ENCODE results near the gene VPS16.
A peak's percentile ranks its signal among the peaks of the same experiment; 100 is the strongest.

VPS16 gene

DNA sequence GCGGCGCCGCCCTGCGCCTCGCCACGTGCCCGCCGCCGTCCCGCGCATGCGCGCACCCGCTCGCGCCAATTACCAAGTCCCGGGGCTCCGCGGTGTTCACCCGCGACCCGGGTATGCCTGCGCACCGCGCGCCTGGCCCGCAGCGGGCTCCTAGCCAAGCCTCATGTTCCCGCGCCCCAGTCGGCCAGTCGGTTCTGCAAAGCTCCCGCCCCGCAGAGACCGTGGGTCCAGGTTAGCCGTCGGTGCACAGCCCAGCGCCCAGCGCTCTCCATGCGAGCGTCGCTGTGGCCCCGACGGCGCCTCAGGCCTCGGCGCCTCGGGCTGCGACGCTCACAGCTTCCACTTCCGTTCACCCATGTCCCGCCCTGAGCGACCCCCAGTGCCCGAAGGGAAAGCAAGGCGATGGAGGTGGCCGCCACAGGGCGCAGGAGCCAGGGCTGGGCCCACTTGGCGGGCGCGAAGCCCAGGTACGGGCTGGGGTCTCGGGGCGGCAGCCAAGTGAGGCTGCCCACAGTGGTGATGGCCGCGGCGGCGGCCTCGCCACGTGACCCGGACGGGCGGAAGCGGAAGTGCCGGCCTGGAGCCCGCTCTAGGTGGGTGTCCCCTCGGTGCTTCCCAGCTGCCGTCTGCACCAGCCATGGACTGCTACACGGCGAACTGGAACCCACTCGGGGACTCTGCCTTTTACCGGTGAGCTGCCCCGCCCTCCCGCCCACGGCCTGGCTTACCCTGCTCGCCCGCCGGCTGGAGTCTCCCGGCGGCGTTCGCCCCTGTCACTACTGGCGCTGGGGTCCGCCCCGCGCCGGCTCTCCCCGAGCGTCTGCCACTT, at the start of gene VPS16, which contains the start of gene PCED1A:
Gene VPS16, plus strand, starts transcription at position 608 of the 829 bp plus-strand sequence. Its CDS starts 30 bp downstream, at position 638.
Gene PCED1A, minus strand, starts transcription at position 518 of the 829 bp plus-strand sequence. CDS start 743 bp downstream, outside the sequence.
- H3K9me3 ChIP-seq (ENCODE audit: control insufficient read depth in 1 of 2, low read length in 2 of 2): no peaks in the 10 kb centered on the region
- H3K36me3 ChIP-seq (ENCODE audit: control insufficient read depth in 1 of 2, insufficient read depth in 2 of 2, low read length in 2 of 2): peaks cover 5 to 11% of the 10 kb centered on the region in 2 donors
- H3K27me3 ChIP-seq (ENCODE audit: low read depth, low read length): no peaks in the 10 kb centered on the region
- peaks cover 4 to 13% of the 10 kb centered on the region in 2 donors for H3K4me1 ChIP-seq (ENCODE audit: control insufficient read depth in 1 of 2, insufficient read depth in 2 of 2, low read length in 2 of 2)
- H3K4me3 ChIP-seq (ENCODE audit: low read depth in 1 of 2, low read length in 2 of 2): peak within 1 kb of the TSS; percentile 75 to 91
- peak within 1 kb of the TSS; percentile 82 for H3K27ac ChIP-seq (ENCODE audit: low read length)

DNA sequence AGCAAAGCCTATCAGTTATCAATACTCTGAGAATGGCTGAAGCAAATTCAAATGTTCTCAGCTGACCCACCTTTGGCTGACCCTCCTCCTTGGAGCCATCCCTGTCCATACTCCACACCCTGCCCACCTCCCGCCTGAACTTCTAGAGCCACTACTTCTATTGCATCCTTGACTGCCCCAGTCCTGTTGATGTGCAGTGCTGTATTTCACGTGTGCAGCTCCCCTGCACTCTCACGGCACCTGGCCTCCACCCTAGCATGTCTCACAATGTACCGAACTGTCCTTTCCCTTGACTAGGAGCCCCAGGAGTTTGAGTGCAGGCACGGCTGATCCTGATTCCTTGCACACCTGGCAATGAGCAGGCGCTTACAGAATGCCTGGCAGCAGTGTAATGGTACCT, 47.1 kb upstream of the VPS16 start:
- peaks cover 0 to 3% of the 10 kb centered on the region in 2 donors for H3K9me3 ChIP-seq (ENCODE audit: control insufficient read depth in 1 of 2, low read length in 2 of 2)
- H3K27ac ChIP-seq (ENCODE audit: low read length): no peak overlapping the region
- H3K36me3 ChIP-seq (ENCODE audit: control insufficient read depth in 1 of 2, insufficient read depth in 2 of 2, low read length in 2 of 2): no peaks in the 10 kb centered on the region
- no peaks in the 10 kb centered on the region for H3K4me1 ChIP-seq (ENCODE audit: control insufficient read depth in 1 of 2, insufficient read depth in 2 of 2, low read length in 2 of 2)
- H3K27me3 ChIP-seq (ENCODE audit: low read depth, low read length): peaks cover 8% of the 10 kb centered on the region
- no peak overlapping the region for H3K4me3 ChIP-seq (ENCODE audit: low read depth in 1 of 2, low read length in 2 of 2)

DNA sequence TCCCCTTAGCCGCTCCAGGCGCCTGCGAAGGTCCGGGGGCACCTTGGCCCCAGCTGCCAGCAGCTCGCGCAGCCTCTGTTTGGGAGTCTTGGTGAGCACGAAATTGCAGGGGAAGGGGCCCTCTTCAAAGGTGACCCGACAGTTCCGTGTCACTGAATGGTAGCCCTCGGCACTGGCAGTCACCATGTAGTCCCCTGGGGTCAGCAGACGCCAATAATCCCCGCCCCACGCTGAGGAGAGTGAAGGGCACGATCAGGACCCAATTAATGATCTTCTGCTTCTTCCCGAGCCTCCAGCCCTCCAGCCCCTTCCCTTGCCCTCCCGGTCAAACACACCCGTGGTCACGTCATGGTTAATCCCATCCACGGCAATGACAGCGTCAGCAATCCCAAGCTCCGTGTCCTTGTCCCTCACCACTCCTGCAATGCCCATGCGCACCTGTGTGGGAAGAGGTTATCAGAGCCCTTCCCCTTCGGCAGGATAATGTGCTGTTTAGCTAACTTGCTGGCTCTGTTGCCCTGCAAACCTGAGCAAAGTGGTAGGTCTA, 46.3 kb upstream of the VPS16 start:
- Histone ChIP-seq H3K4me1 (ENCODE audit: control insufficient read depth in 1 of 2, insufficient read depth in 2 of 2, low read length in 2 of 2) (peaks cover 0 to 2% of the 10 kb centered on the region in 2 donors), H3K27me3 (ENCODE audit: low read depth, low read length) (peaks cover 11% of the 10 kb centered on the region), H3K27ac (ENCODE audit: low read length) (no peak overlapping the region), H3K9me3 (ENCODE audit: control insufficient read depth in 1 of 2, low read length in 2 of 2) (peaks cover 0 to 3% of the 10 kb centered on the region in 2 donors), H3K4me3 (ENCODE audit: low read depth in 1 of 2, low read length in 2 of 2) (no peak overlapping the region), H3K36me3 (ENCODE audit: control insufficient read depth in 1 of 2, insufficient read depth in 2 of 2, low read length in 2 of 2) (no peaks in the 10 kb centered on the region)

DNA sequence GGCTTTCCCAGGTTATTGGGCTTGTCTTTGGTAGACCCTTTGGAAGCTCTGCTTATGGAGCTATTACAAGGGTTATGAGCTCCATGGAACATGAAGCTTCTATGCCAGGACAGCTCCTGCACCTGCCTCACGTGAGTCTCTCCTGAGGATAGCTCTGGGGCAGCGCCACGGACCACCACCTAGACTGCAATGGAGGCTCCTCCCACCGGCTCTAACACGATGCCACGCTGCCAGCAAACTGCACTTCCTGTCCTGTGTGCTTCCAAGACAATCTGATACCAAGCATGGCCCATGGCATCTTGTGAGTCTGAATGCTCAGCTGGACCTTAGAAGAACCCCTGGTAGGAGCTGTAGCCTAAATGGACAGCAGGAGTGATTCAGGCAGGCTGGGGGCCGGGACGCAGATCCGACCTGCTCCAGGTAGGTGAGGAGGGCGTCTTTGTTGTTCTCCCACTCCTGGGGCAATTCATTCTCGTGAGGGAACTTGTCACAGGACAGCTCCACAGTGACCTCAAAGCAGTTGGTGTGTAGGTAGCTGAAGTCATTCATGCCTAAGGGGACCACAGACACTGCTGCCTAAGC, 45.6 kb upstream of the VPS16 start:
- H3K4me3 ChIP-seq (ENCODE audit: low read depth in 1 of 2, low read length in 2 of 2): no peak overlapping the region
- H3K9me3 ChIP-seq (ENCODE audit: control insufficient read depth in 1 of 2, low read length in 2 of 2): no peaks in the 10 kb centered on the region
- no peak overlapping the region for H3K27ac ChIP-seq (ENCODE audit: low read length)
- no peaks in the 10 kb centered on the region for H3K36me3 ChIP-seq (ENCODE audit: control insufficient read depth in 1 of 2, insufficient read depth in 2 of 2, low read length in 2 of 2)
- peaks cover 6 to 7% of the 10 kb centered on the region in 2 donors for H3K4me1 ChIP-seq (ENCODE audit: control insufficient read depth in 1 of 2, insufficient read depth in 2 of 2, low read length in 2 of 2)
- H3K27me3 ChIP-seq (ENCODE audit: low read depth, low read length): peaks cover 18% of the 10 kb centered on the region

DNA sequence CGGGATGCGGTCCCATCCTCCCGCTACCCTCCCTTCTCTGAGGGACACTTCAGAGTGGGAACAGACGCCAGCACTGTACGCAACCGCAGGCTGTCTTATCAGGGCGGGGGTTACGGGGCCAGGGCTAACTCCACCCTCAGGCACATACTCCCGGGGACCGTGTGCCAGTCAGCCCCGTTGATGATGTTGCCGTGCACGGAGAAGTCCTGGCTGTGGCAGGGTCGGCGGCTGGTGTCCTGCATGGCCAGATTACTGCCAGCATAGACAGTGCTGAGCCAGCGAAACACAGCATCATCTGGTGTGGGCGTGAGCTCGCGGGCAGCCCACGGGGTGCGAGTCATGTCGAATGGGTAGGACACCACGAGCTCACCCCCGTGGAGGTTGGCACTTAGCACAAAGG, 45.1 kb upstream of the VPS16 start:
- Histone ChIP-seq H3K9me3 (ENCODE audit: control insufficient read depth in 1 of 2, low read length in 2 of 2) (no peaks in the 10 kb centered on the region), H3K27me3 (ENCODE audit: low read depth, low read length) (peaks cover 20% of the 10 kb centered on the region), H3K4me3 (ENCODE audit: low read depth in 1 of 2, low read length in 2 of 2) (no peak overlapping the region), H3K36me3 (ENCODE audit: control insufficient read depth in 1 of 2, insufficient read depth in 2 of 2, low read length in 2 of 2) (no peaks in the 10 kb centered on the region), H3K27ac (ENCODE audit: low read length) (no peak overlapping the region), H3K4me1 (ENCODE audit: control insufficient read depth in 1 of 2, insufficient read depth in 2 of 2, low read length in 2 of 2) (peaks cover 6 to 11% of the 10 kb centered on the region in 2 donors)

DNA sequence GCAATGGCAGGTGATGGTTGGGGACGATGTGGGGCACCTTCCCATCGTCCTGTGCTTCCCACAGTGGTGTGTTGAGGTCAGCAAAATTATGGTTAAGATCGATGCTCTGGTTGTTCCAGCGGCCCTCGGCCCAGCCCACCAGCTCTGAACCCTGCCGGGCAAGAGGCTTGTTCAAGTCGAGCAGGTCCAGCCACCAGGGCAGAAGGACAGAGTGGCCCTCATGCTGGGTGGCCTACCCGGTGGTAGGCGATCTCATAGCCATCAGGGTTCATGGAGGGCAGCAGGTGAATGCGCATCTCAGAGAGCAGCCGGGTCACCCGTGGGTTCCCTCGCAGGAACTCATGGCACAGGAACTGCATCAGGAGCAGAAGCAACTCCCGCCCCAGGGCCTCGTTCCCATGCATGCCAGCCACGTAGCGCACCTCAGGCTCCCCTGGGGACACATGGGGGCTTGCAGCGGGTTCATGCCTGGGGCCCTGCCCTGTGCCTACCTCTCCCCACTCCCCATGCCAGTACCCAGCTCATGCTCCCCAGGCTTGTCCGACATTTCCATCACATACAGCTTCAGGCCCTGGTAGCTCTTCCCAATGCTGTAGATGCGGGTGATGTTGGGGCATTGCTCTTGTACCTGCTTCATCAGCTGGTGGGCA, 44.4 kb upstream of the VPS16 start:
- H3K36me3 ChIP-seq (ENCODE audit: control insufficient read depth in 1 of 2, insufficient read depth in 2 of 2, low read length in 2 of 2): no peaks in the 10 kb centered on the region
- no peaks in the 10 kb centered on the region for H3K9me3 ChIP-seq (ENCODE audit: control insufficient read depth in 1 of 2, low read length in 2 of 2)
- no peak overlapping the region for H3K4me3 ChIP-seq (ENCODE audit: low read depth in 1 of 2, low read length in 2 of 2)
- peaks cover 6 to 17% of the 10 kb centered on the region in 2 donors for H3K4me1 ChIP-seq (ENCODE audit: control insufficient read depth in 1 of 2, insufficient read depth in 2 of 2, low read length in 2 of 2)
- peaks cover 26% of the 10 kb centered on the region for H3K27me3 ChIP-seq (ENCODE audit: low read depth, low read length)
- no peak overlapping the region for H3K27ac ChIP-seq (ENCODE audit: low read length)

DNA sequence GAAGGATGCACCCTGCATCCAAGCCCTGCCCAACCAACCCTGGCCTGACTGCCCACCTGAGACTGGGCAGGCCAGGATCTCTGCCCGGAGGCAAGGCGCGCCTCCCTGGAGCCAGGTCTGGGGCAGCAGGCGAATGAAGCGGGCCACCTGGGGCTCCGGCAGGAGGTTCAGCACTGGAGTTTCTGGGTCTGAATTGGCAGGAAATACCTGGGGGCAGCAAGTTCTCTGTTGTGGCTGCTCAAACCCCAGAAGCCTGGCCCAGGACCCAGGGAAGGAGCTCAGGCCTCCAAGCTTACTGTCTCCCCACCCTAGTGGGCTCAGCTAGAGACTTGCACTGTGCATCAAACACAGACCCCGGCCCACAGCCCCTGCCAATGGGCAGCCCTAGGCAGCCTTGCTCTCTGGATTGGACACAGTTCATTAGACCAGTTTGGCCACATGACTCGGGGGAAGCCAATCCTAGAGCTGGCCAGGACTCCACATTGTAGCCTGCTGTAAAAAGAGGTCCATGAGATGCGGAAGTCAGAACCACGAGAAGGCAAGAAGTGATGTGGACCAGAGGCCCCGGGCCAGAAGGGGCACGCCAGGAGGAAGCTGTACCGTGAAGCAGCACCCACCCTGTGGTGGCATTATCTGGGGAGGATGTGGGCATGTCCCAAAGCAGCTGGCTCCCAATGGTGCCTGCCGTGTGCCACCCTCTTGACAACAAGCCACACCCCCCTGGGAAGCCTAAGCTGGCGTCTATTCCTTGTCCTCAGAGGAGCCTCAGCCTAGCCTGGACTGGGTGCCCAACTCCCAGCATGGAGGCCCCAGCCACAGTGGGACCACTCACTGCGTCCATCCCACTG, 43.2 kb upstream of the VPS16 start:
- peaks cover 31% of the 10 kb centered on the region for H3K27me3 ChIP-seq (ENCODE audit: low read depth, low read length)

DNA sequence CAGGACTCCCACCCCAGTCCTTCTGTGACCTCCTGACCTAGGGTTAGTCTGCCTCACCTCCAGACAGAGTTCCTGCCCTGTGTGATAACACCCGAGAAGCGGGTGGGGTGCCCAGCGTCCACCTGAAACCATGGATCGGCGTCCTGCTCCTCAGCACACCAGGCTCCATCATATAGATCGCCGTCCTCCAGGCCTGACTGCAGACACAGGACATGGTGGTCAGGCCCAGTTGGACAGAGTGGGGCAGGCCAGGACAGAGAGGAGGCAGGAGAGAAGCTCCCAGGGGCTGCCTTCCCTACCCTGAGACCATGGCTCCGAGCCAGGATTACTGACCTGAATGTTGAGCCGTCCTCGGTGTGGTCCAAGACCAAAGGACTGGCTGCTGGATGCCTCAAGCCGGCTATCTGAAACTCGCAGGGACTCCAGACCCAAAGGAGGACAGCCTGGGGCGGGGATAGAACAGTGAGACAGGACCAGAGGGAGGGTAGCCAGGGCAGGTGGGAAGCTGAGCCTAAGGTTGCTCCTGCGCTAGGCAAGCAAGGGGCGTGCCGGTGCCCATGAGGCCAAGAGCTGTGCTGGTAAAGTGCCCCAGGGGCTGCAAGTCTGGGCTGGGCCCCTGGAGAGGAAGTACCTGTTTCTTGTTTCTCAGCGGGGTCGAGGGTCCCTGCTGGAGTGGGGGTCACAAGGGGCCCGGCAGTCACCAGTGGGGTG, 42.3 kb upstream of the VPS16 start:
- Histone ChIP-seq H3K27ac (ENCODE audit: low read length) (no peak overlapping the region), H3K27me3 (ENCODE audit: low read depth, low read length) (peaks cover 27% of the 10 kb centered on the region), H3K4me1 (ENCODE audit: control insufficient read depth in 1 of 2, insufficient read depth in 2 of 2, low read length in 2 of 2) (peaks cover 6 to 17% of the 10 kb centered on the region in 2 donors), H3K4me3 (ENCODE audit: low read depth in 1 of 2, low read length in 2 of 2) (no peak overlapping the region), H3K9me3 (ENCODE audit: control insufficient read depth in 1 of 2, low read length in 2 of 2) (no peaks in the 10 kb centered on the region), H3K36me3 (ENCODE audit: control insufficient read depth in 1 of 2, insufficient read depth in 2 of 2, low read length in 2 of 2) (no peaks in the 10 kb centered on the region)

More for the DNA sequence above, 43.2 kb upstream of the VPS16 start:
- H3K27ac ChIP-seq (ENCODE audit: low read length): no peak overlapping the region
- H3K9me3 ChIP-seq (ENCODE audit: control insufficient read depth in 1 of 2, low read length in 2 of 2): no peaks in the 10 kb centered on the region
- H3K4me3 ChIP-seq (ENCODE audit: low read depth in 1 of 2, low read length in 2 of 2): no peak overlapping the region
- no peaks in the 10 kb centered on the region for H3K36me3 ChIP-seq (ENCODE audit: control insufficient read depth in 1 of 2, insufficient read depth in 2 of 2, low read length in 2 of 2)
- peaks cover 6 to 17% of the 10 kb centered on the region in 2 donors for H3K4me1 ChIP-seq (ENCODE audit: control insufficient read depth in 1 of 2, insufficient read depth in 2 of 2, low read length in 2 of 2)

DNA sequence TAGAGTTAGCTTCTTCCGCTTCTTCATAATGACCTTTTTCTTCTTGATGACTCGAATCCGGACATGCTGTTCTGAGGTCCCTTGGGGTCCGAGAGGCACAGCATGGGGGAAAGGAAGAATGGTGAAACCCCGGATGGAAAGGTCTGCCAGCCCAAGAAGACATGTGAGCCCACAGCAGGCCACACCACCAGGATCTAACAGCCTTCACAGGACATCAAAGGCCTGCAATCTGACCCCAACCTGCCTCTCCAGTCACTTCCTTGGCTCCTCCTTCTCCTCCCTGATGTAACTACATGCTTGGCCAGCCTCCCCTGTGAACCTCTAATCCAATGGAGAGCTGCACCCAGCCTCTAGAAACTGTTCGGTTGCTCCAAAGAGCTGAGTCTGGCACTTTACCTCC, 41.7 kb upstream of the VPS16 start:
- Histone ChIP-seq H3K27ac (ENCODE audit: low read length) (no peak overlapping the region), H3K27me3 (ENCODE audit: low read depth, low read length) (peaks cover 24% of the 10 kb centered on the region), H3K4me1 (ENCODE audit: control insufficient read depth in 1 of 2, insufficient read depth in 2 of 2, low read length in 2 of 2) (peaks cover 6 to 17% of the 10 kb centered on the region in 2 donors), H3K9me3 (ENCODE audit: control insufficient read depth in 1 of 2, low read length in 2 of 2) (no peaks in the 10 kb centered on the region), H3K36me3 (ENCODE audit: control insufficient read depth in 1 of 2, insufficient read depth in 2 of 2, low read length in 2 of 2) (no peaks in the 10 kb centered on the region), H3K4me3 (ENCODE audit: low read depth in 1 of 2, low read length in 2 of 2) (no peak overlapping the region)

DNA sequence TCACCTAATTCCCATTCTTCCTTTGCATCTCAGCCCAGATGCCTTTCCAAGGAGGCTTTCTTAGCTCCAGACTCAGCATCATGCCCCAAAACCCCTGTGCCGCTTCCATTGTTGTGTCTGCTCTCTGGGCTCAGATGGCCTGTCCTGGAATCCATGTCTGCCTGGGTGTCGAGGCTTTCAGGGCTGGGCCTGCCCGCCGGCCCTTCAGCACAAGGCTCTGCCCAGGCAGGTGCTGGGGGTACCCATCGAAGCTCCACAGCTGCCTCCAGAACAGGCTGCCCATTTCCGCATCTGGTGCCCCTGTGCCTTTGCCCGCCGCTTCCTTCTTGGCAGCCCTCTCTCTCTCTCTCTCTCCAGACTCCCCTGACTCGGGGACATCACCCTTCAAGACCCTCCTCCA, 41.3 kb upstream of the VPS16 start:
- peaks cover 24% of the 10 kb centered on the region for H3K27me3 ChIP-seq (ENCODE audit: low read depth, low read length)

More for the DNA sequence above, 41.3 kb upstream of the VPS16 start:
- Histone ChIP-seq H3K36me3 (ENCODE audit: control insufficient read depth in 1 of 2, insufficient read depth in 2 of 2, low read length in 2 of 2) (no peaks in the 10 kb centered on the region), H3K4me3 (ENCODE audit: low read depth in 1 of 2, low read length in 2 of 2) (peak overlapping the region; percentile 42 to 61), H3K9me3 (ENCODE audit: control insufficient read depth in 1 of 2, low read length in 2 of 2) (no peaks in the 10 kb centered on the region), H3K27ac (ENCODE audit: low read length) (no peak overlapping the region), H3K4me1 (ENCODE audit: control insufficient read depth in 1 of 2, insufficient read depth in 2 of 2, low read length in 2 of 2) (peaks cover 6 to 17% of the 10 kb centered on the region in 2 donors)
